GM19035 (cell line): Measurements from ENCODE around the gene DCHS1.
"Not testable (repeated sequence)": the region's sequence is repeated elsewhere in the genome, so short reads cannot be mapped to it uniquely, and the experiment has no call there.

Experiments used
- ATAC-seq: cut with Tn5 transposase; IDR thresholded peaks from one replicate; pipeline ENCODE4 v1.9.1; 2021; ENCODE audit not compliant: unreplicated experiment

DCHS1 gene, protein sequence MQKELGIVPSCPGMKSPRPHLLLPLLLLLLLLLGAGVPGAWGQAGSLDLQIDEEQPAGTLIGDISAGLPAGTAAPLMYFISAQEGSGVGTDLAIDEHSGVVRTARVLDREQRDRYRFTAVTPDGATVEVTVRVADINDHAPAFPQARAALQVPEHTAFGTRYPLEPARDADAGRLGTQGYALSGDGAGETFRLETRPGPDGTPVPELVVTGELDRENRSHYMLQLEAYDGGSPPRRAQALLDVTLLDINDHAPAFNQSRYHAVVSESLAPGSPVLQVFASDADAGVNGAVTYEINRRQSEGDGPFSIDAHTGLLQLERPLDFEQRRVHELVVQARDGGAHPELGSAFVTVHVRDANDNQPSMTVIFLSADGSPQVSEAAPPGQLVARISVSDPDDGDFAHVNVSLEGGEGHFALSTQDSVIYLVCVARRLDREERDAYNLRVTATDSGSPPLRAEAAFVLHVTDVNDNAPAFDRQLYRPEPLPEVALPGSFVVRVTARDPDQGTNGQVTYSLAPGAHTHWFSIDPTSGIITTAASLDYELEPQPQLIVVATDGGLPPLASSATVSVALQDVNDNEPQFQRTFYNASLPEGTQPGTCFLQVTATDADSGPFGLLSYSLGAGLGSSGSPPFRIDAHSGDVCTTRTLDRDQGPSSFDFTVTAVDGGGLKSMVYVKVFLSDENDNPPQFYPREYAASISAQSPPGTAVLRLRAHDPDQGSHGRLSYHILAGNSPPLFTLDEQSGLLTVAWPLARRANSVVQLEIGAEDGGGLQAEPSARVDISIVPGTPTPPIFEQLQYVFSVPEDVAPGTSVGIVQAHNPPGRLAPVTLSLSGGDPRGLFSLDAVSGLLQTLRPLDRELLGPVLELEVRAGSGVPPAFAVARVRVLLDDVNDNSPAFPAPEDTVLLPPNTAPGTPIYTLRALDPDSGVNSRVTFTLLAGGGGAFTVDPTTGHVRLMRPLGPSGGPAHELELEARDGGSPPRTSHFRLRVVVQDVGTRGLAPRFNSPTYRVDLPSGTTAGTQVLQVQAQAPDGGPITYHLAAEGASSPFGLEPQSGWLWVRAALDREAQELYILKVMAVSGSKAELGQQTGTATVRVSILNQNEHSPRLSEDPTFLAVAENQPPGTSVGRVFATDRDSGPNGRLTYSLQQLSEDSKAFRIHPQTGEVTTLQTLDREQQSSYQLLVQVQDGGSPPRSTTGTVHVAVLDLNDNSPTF (N-terminal part only)

DNA sequence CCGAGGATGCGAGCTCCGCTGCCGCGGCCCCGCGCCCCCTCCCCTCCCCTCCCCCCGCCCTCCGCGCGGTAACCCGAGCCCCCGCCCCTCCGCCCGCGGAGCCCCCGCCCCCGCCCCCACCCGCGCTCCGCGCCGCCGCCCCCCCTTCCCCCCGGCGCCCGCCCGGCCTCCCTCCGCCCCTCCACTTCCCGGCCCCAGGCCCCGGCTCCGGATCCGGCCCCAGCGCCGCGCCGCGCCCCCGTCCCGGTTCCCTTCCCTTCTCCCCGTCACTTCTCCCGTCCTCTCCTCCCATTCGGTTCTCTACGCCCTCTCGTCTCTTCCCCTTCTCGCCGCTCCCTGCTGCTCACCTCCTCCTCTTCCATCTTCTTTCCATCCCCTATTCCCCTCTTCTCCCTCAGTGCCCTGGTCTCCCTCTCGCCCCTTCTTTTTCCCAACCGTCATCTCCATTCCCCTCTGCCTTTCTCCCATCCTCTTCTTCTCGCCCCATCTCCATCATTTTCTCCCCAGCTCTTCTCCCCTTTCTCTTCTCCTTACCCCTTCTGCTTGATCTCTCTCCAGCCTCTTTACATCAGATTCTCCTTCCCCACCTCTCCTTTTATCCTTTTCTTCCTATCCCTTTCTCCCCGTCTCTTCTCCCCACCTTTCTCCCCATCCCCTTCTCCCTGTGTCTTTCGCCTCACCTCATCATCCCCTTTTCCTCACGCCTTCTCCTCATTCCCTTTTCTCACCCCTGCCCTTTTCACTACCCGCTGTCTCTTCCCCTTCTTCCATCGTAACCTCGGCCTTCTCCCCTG is at the start of gene DCHS1:
TSS of gene DCHS1 (minus strand) at position 20 of the 794 bp plus-strand sequence. CDS start 14,196 bp downstream, outside the sequence.
- no peak for ATAC-seq

DNA sequence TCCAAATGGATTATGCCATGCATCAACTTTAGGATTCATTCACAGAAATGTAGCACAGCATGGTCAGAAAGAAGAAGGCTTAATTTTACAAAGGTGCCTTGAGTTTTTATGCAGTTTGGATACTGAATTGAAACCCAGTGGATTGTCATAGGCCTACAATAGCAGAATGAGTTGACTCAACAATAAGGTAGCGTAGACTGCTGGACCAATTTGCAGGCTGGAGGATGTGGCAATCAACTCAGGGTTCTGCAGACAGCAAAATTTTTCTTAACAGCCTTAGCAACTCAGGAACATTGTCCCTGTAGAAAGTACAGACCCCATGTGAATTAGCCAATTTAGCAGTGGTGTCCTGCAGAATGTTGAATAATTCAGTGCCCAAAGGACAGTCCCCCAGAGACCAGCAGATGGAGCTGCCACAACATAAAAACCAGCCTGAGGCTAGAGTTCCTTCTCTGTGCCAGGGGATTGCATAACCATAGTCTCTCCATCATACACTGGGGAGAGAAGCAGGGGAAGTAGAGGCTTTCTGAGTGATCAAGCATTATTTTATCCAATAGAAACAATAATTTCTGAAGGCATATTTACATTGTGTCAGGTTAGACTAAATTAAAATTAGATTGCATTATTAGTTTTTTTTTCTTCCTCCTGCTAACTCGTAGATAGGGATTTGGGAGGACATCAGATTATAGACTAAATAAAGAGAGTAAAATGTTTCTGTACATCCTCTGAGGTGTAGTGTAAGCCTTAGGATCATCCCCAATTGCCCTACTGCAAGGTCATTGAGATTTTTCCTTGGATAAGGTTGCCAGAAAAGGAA is 47.8 kb upstream of the DCHS1 start:
- ATAC-seq, result no peak

DNA sequence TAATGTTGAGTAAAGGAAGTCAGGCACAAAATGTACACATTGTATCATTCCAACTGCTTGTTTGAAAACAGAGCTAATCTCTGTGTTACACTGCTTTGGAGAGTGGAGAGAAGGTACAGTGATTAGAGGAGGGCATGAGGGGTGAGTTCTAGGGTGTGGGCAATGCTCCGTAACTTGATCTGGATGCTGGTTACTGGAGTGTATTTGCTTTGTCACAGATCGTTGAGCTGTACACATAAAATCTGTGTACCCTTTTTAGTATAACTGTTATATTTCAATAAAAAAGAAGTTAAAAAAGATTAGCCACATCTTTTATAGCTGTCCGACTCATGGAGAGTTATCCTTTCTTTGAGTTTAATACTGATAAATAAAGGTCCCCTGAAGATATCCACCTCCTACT is 46.3 kb upstream of the DCHS1 start:
- not testable (repeated sequence) for ATAC-seq

DNA sequence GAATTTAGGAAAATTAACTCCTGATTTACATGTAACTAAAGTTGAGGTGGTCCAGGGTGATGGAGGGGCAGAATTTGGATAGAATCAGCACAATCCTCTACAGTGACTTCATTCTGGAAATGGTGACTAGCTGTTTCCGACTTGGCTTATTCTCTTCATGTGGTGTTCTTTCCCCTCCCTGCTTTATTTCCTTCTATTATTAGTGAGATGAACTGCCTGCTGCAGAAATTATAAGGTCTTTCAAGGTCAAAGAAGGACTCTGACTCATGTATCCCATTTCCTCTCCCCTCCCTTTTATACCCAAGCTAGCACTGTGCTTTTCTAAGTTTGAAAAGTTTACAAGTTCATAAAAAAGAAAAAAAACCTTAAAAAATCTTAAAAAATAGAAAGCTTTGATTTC is 39.8 kb upstream of the DCHS1 start:
- ATAC-seq, result no peak

DNA sequence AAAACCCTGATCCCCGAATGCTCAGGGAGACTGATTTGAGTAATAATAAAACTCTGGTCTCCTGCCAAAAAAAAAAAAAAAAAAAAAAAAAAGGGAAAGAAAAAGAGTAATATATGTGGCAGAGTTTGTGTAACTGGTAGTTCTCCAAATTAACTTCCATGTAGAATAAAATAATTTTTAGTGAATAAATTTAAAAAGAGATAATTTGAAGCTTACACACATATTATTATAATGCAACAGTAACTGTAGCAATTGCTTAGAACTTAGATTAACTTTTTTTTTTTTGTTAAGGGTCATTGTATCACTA is 38.6 kb upstream of the DCHS1 start:
- ATAC-seq, result no peak

DNA sequence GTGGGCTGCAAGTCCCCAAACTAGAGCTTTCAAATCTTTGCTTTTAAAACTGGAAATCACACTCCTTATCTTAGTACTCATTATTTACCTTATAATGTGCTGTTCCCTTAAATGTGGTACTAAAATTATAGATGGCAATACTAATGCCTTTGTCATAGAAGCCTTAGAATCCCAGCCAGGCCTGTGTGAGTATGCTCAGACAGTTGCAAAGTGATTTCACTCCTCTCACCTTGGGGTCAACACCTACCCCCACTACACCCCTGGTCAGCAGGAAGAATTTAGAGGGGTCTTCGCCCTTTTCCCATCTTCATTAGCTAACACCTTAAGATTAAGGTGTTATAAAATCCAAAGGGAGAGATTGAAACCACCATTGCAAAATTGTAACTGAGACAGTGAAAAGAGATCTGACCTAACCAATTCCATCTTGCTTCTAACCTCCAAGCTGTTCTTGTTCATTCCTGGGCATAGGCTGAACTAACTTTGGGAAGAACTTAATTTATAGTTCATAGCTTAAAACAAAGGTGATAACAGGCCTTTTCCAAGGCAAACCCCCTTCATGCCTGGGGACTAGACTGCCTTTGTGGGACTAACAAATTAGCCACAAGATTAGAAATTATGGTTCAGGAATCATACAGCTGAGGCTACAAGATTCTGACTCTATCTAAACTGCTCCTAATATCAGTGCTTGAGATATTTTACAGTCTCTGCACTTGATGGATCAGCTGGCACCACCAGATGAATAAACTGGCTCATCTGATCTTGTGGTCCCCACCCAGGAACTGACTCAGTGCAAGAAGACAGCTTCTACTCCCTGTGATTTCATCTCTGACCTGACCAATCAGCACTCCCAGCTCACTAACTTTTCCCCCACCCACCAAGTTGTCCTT is 38.0 kb upstream of the DCHS1 start:
- no peak for ATAC-seq

DNA sequence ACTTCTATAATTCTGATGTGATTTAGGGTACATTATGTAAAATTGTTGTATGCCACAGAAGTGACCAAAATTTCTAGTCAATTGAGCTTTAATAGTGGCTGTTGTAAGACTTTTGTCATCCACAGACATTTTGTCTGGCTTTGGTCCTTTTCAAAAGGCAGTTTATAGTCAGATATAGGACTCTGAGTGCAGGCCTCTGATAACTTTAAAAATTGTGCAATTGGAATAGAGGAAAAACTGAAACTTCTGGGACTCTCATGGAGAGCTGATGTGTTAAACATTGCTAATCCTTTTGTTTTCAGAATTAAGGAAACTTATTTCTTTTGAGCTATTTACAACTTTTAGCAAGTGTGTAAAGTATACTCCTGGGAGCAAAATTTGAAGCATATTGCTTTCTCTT is 36.5 kb upstream of the DCHS1 start:
- no peak for ATAC-seq

DNA sequence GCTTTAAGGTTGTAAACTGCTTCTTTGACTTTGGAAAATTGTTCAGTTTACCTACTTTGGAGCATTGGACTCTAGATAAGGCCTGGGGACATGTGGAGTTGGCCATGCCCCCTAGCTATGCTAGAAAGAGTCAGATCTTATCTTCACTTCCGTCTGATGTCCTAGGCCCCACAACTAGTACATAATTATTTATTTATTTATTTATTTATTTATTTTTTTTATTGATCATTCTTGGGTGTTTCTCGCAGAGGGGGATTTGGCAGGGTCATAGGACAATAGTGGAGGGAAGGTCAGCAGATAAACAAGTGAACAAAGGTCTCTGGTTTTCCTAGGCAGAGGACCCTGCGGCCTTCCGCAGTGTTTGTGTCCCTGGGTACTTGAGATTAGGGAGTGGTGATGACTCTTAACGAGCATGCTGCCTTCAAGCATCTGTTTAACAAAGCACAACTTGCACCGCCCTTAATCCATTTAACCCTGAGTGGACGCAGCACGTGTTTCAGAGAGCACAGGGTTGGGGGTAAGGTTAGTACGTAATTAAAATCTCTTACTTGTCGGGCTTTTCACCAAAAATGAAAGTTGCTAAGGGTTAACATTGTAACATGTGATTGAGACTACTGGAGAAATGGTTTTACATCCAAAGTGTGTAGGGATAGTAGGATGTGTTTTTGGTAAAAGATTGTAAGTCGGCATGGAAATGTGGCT is 35.0 kb upstream of the DCHS1 start:
- not testable (repeated sequence) for ATAC-seq

DNA sequence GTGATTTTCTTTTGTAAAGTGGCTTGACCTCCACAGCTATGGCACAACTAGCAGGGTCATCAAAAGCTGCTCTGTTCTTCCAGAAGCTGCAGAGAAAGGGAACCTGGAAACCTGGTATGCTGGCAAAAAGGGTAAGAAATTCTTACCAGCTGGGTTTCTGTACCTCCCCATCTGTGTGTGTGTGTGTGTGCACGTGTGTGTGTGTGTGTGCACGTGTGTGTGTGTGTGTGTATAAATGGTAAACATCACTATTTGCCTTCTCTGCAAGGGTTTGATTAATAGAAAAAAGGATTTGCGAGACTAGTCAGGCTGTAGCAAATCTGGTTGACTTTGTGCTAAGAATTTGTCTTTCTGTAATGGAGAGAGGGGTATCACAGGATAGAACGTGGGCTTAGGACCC is 32.3 kb upstream of the DCHS1 start:
- ATAC-seq, result no peak

DNA sequence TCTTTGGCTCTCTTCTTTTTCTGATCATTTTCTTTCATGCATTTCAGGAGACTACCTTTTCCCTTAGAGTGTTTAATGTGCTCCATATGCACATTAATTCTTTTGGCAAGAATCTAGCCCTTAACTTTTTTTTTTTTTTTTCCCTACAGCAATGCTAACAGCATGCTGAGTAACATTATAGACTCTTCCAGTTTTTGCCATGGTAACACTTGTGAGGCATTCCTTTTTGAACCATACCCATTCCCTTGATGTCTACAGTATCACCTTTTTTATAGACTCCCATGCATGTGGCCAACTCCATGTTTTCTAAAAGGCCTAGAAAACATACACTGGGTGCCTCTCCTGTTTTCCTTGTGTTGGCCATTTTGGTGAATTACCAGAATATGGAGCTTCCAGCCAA is 30.4 kb upstream of the DCHS1 start:
- no peak for ATAC-seq

DNA sequence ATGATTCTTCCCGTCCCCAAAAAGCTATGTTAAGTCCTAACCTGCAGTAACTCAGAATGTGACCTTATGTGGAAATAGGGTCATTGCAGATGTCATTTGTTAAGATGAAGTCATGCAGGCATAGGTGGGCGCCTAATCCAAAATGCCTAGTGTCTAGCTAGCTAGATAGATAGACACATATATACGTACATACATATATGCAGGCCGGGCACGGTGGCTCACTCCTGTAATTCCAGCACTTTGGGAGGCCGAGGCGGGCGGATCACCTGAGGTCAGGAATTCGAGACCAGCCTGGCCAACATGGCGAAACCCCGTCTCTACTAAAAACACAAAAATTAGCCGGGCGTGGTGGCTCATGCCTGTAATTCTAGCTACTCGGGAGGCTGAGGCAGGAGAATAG is 28.5 kb upstream of the DCHS1 start:
- not testable (repeated sequence) for ATAC-seq

DNA sequence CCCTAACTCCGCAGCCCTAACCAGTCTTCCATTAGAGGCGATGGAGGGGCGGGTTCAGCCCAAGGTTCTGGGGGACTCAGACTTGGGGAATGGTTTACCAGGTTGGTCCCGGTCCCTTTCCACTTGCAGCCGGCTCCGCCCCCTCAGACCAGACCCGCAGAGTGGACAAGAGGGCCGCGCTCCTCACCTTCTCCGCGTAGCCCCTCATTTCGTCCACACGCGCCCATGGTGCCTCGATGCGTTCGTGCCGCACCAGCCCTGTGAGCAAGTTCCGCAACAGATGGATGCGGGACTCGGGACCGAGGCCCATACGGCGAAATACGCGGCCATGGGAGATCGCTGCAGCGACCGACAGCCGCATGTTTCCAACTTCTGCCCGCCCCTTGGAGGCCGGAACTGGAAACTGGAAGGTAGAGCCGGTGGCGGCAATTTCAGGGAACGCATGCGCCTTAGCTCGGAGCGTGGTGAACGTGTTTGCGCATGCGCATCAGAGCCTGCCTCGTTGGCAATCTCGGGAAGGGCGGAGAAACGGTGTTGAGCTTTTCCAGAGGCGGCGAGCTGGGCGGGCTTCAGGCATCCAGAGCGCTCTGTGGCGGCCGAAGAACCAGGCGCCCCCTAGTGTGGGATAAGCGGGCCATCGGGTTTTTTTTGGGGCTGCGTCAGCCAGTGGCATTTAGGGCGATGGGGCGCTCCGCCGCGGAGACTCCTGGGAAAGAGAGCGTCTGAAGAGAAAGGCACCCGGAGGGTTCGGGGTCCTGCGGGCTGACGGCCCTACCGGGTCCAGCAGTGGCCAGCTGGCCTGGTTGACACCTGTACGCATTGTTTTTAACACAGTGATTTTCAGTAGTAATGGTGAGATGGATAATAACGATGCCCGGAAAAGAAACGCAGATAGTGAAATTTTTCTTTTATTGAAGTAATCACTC is 27.6 kb upstream of the DCHS1 start, which contains the start of gene MRPL17:
TSS of gene MRPL17 (minus strand) at position 405 of the 926 bp plus-strand sequence. CDS start at position 361, 44 bp downstream.
- ATAC-seq, result peak; percentile 94

DNA sequence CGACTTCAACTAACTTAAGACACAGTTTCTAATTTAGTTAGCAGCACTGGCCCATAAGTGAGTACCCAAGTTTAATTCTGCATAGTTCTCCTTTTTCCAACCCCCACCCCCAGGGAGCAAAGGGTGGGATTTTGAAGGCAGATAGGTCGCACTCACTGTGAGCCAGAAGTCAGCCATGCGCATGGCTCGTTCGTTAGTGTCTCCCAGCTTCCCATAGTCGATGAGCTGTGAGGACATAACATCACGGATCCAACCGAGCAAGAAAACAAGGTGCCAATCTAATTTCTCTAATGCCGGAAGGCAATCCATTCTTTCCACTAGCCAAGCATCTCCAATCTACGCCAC is 27.0 kb upstream of the DCHS1 start:
- peak; percentile 0 for ATAC-seq

DNA sequence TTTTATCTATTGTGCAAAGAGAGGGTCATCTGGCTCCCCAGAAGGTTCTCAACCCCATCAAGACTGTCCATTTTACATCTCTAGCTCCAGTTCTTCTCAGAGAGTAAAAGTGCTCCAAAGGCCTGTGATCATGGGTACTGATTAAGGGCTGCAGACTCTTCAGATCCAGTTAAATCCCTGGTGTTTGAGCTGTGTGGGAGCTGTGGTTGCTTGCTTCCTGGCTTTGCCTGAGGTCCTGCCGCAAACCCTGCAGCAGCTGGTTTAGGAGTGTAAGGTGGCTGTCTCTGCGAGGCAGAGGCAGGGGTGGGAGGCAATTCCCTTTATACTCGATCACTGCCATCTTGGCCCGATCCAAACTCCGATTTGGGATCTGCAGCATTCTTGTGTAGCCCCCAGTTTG is 26.3 kb upstream of the DCHS1 start:
- ATAC-seq, result no peak

DNA sequence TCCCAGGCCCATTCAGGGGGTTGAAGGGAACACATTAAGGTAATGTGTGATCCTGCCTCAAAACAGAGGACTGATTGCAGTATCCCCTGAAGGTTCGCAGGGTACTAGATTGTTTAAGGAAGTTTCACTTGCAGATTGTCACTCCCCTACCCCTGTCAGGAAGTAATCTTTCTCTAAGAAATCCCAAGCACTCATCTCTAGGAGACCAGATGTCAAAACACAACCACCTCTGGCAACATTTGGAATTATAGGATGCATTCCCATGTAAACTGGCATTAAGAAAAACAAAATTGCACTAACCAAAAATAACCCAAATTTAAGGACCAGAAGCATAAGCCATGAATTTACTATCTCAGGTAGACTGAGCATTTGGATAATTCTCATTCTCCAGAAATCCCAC is 25.9 kb upstream of the DCHS1 start:
- ATAC-seq, result no peak

DNA sequence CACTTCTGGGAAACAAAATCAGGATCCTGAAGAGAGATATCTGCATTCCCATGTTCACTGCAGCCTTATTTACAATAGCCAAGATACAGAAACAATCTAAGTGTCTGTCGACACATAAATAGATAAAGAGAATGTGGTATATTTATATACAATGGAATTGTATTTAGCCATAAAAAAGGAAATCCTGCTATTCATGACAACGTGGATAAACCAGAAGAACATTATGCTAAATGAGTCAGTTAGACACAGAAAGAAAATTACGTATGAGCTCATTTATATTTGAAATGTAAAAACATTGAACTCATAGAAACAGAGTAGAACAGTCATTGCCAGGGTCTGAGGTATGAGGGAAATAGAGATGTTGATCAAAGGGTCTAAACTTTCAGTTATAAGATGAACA is 21.4 kb upstream of the DCHS1 start:
- no peak for ATAC-seq

DNA sequence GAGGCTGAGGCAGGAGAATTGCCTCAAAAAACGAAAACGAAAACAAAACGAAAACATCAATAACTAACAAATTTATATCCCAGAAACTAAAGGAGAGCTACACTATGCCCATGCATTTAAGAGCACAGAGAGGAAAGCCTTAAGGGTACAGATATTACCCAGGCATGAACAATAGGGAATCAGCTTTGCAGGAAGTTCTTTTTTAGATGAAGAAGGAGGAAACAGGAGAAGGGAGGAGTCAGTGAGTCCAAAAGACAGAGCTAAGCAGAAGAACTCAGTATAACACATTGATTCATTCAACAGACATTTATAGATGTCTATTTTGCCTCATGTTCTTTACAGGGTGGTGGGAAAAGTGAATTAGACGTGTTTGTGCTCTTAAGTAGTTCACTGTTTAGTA is 19.3 kb upstream of the DCHS1 start:
- no peak for ATAC-seq
